Endothelial cell of umbilical vein (primary cell): ENCODE results near the gene CCSER2.

Experiments
- EZH2 ChIP-seq: IDR thresholded peaks from 2 replicates; pipeline ENCODE4 v1.6.1; 2012; ENCODE audit warnings: borderline replicate concordance, low read depth, mild to moderate bottlenecking, moderate library complexity, low read length, inconsistent platforms; ENCODE audit not compliant: severe bottlenecking
- FOS ChIP-seq: IDR thresholded peaks from 2 replicates; pipeline ENCODE4 v1.6.1; 2011; ENCODE audit warnings: mild to moderate bottlenecking, low read length, moderate library complexity, borderline replicate concordance; ENCODE audit not compliant: insufficient read depth
- POLR2A ChIP-seq: IDR thresholded peaks from 2 replicates; pipeline ENCODE4 v1.6.1; 2012; ENCODE audit warnings: low read depth, mild to moderate bottlenecking, control low read depth, low read length
- POLR2AphosphoS5 ChIP-seq: IDR thresholded peaks from 2 replicates; pipeline ENCODE4 v1.6.1; 2012; ENCODE audit warnings: low read depth, mild to moderate bottlenecking, control low read depth, low read length, moderate library complexity; ENCODE audit not compliant: insufficient read depth
- TF ChIP-seq, protein P1 (sequence below), 2 donors: IDR thresholded peaks; 1 replicate in 1 of 2; 2 replicates in 1 of 2; pipeline ENCODE4 v1.5.1; 2011; ENCODE audit warnings: low read length in 2 of 2, mild to moderate bottlenecking in 2 of 2, moderate library complexity in 2 of 2, control low read depth in 1 of 2, inconsistent platforms in 1 of 2, low read depth in 1 of 2; ENCODE audit not compliant: insufficient read depth in 1 of 2; ENCODE audit errors: extremely low read depth in 1 of 2
- TF ChIP-seq, protein P2 (sequence below): IDR thresholded peaks from 2 replicates; pipeline ENCODE4 v1.6.1; 2011; ENCODE audit not compliant: insufficient read depth, insufficient read length

DNA sequence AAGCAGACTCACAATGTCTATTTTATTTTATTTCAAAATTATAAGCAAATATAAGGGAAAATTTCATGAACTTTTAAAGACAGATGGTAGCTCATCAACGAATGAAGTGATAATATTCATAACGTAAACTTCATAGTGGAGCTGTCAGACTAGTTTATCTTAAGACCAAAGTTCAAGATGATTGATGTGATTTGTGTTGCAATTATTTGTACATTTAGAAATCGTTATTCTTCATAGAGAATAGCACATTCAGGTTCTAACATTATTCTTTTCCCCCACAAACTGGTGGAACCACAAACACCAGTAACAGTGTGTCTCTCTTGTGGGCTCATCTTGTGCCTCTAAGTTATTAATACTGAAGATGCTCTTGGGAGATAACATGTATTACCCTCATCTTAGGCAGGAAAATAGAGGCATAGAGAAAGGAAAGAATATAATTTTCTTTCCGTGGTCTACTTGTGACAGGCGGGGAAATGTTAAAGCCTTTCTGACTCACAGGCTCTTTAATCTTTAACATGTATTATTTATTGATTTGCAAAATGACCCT lies 37.0 kb downstream of the CCSER2 start:
- TF ChIP-seq, protein P1, sequence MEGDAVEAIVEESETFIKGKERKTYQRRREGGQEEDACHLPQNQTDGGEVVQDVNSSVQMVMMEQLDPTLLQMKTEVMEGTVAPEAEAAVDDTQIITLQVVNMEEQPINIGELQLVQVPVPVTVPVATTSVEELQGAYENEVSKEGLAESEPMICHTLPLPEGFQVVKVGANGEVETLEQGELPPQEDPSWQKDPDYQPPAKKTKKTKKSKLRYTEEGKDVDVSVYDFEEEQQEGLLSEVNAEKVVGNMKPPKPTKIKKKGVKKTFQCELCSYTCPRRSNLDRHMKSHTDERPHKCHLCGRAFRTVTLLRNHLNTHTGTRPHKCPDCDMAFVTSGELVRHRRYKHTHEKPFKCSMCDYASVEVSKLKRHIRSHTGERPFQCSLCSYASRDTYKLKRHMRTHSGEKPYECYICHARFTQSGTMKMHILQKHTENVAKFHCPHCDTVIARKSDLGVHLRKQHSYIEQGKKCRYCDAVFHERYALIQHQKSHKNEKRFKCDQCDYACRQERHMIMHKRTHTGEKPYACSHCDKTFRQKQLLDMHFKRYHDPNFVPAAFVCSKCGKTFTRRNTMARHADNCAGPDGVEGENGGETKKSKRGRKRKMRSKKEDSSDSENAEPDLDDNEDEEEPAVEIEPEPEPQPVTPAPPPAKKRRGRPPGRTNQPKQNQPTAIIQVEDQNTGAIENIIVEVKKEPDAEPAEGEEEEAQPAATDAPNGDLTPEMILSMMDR (IDR thresholded peaks at IDR 0.05; ENCODE audit: extremely low read depth in 1 of 2, insufficient read depth in 1 of 2, low read depth in 1 of 2, low read length in 2 of 2) = no peak
- no peak for TF ChIP-seq POLR2A
- TF ChIP-seq POLR2AphosphoS5 = no peak
- TF ChIP-seq EZH2 = no peak
- TF ChIP-seq, protein P2, sequence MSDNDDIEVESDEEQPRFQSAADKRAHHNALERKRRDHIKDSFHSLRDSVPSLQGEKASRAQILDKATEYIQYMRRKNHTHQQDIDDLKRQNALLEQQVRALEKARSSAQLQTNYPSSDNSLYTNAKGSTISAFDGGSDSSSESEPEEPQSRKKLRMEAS = no peak
- no peak for TF ChIP-seq FOS
